ENCODE measurements around the gene OR4Q2. TPM values are rescaled to one million over a fixed set of nuclear protein-coding genes. Genes with fewer than 3 reads are reported as not detected.

The OR4Q2 gene
- total RNA-seq, 1 experiment from 2014 or later = not detected

DNA sequence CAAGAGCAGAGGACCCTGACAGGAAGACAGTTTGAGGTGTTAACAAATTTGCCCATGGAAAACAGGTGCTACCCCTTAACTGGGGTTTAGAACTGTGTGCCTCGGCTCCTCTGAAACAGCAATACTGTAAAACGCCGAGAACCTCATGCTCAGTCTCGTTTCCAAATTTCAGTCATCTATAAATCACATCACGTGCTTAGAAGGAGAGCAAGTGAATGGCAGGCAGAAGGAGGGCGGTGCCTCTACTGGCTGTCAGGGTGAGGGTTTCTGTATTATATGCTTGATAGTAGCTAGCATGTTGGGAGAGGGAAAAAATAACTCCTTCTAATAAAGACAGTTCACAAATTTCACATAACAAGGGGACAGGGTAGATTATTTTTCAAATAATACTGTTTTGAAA is 29.1 kb downstream of the OR4Q2 start:
- H3K4me3 ChIP-seq (replicated peaks in 1 of 2; ENCODE audit: low read depth in 1 of 2, low read length in 2 of 2) = no peak overlapping the region
- H3K9me3 ChIP-seq (ENCODE audit: control insufficient read depth in 1 of 2, insufficient read depth in 1 of 2, low read depth in 1 of 2, low read length in 2 of 2) = peaks cover 0 to 10% of the 10 kb centered on the region in 2 experiments; a peak in 1 of 4 replicates
- DNase-seq (ENCODE audit: low read depth, low spot score) (no peak), ATAC-seq (no peak)
- H2AFZ ChIP-seq (ENCODE audit: low read depth, low read length, poor library complexity, severe bottlenecking) = no peak overlapping the region
- H3K27ac ChIP-seq (ENCODE audit: low read depth, low read length) = no peak overlapping the region
- H3K4me2 ChIP-seq (ENCODE audit: low read length) = no peak overlapping the region
- no peaks in the 10 kb centered on the region for H3K36me3 ChIP-seq (ENCODE audit: control insufficient read depth in 1 of 2, insufficient read depth in 2 of 2, low read length in 2 of 2)
- BruUV-seq (replicated peaks) = no TSS peak
- H3K9ac ChIP-seq (ENCODE audit: low read length) = no peak overlapping the region
- TF ChIP-seq JUND (IDR thresholded peaks at IDR 0.05) (no peak), TCF7L2 (IDR thresholded peaks at IDR 0.05; ENCODE audit: borderline replicate concordance, extremely low read depth, insufficient read depth, insufficient read length) (no peak), POLR2A (IDR thresholded peaks at IDR 0.05; ENCODE audit: borderline replicate concordance, extremely low read depth, insufficient read depth, insufficient read length) (no peak)
- TF ChIP-seq, protein P1, sequence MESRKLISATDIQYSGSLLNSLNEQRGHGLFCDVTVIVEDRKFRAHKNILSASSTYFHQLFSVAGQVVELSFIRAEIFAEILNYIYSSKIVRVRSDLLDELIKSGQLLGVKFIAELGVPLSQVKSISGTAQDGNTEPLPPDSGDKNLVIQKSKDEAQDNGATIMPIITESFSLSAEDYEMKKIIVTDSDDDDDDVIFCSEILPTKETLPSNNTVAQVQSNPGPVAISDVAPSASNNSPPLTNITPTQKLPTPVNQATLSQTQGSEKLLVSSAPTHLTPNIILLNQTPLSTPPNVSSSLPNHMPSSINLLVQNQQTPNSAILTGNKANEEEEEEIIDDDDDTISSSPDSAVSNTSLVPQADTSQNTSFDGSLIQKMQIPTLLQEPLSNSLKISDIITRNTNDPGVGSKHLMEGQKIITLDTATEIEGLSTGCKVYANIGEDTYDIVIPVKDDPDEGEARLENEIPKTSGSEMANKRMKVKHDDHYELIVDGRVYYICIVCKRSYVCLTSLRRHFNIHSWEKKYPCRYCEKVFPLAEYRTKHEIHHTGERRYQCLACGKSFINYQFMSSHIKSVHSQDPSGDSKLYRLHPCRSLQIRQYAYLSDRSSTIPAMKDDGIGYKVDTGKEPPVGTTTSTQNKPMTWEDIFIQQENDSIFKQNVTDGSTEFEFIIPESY (IDR thresholded peaks at IDR 0.05; ENCODE audit: extremely low read depth, insufficient replicate concordance, low read length) = no peak
- POLR2A ChIA-PET = no interaction called here
- no peaks in the 10 kb centered on the region for H3K9me2 ChIP-seq (ENCODE audit: insufficient read depth)
- RAD21 ChIA-PET (ENCODE audit: low non-redundant PET in 1 of 2, low total read pairs in 2 of 2, uncharacterized antibody in 2 of 2, unreplicated experiment in 2 of 2) = no interaction called here
- no peaks in the 10 kb centered on the region for H3K79me2 ChIP-seq (ENCODE audit: insufficient read depth, low read length)
- no peaks in the 10 kb centered on the region for H4K20me1 ChIP-seq (ENCODE audit: insufficient read depth)
- intact Hi-C loops (cut with micrococcal nuclease) = no loop called here
- CTCF ChIA-PET = no interaction called here
- no peaks in the 10 kb centered on the region for H3K27me3 ChIP-seq (ENCODE audit: insufficient read depth, low read length)
- no peaks in the 10 kb centered on the region for H3K4me1 ChIP-seq (ENCODE audit: control insufficient read depth in 1 of 2, insufficient read depth in 2 of 2, low read length in 2 of 2)

DNA sequence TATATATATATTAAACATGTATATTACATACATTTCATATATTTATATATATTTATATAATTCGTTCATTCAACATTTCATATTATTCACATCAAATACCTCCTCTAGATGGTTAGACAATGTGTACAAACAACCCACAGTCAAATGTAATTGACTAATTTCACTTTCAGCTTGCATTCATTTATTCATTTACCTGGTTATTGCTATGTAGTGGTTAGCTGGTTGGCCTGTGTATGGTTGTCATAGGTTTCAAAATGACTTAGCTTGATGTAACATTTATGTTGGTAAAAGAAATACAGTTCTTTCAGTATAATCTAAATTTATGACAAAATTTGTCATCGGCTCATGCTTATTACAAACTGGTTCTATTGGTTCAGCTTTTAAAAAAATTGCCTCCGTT is 33.5 kb downstream of the OR4Q2 start:
- no TSS peak for BruUV-seq (replicated peaks)
- intact Hi-C loops (cut with micrococcal nuclease) = no loop called here
- H3K9me2 ChIP-seq (ENCODE audit: insufficient read depth) = no peaks in the 10 kb centered on the region

More for the DNA sequence above, 33.5 kb downstream of the OR4Q2 start:
- ChIA-PET POLR2A (no interaction called here), RAD21 (ENCODE audit: low non-redundant PET in 1 of 2, low total read pairs in 2 of 2, uncharacterized antibody in 2 of 2, unreplicated experiment in 2 of 2) (no interaction called here), CTCF (no interaction called here)
- H2AFZ ChIP-seq (ENCODE audit: low read depth, low read length, poor library complexity, severe bottlenecking) = no peak overlapping the region
- ATAC-seq (no peak), DNase-seq (ENCODE audit: low read depth, low spot score) (no peak)
- H3K9me3 ChIP-seq (ENCODE audit: control insufficient read depth in 1 of 2, insufficient read depth in 1 of 2, low read depth in 1 of 2, low read length in 2 of 2) = 0 out of 4 replicates have a peak, but pooled peaks cover 0 to 4% of the 10 kb centered on the region in 2 experiments
- H3K9ac ChIP-seq (ENCODE audit: low read length) = no peak overlapping the region
- H3K79me2 ChIP-seq (ENCODE audit: insufficient read depth, low read length) = no peaks in the 10 kb centered on the region
- no peak overlapping the region for H3K4me2 ChIP-seq (ENCODE audit: low read length)
- H3K27ac ChIP-seq (ENCODE audit: low read depth, low read length) = no peak overlapping the region
- TF ChIP-seq, protein P1 (IDR thresholded peaks at IDR 0.05; ENCODE audit: extremely low read depth, insufficient replicate concordance, low read length) = no peak
- TF ChIP-seq, protein P2, sequence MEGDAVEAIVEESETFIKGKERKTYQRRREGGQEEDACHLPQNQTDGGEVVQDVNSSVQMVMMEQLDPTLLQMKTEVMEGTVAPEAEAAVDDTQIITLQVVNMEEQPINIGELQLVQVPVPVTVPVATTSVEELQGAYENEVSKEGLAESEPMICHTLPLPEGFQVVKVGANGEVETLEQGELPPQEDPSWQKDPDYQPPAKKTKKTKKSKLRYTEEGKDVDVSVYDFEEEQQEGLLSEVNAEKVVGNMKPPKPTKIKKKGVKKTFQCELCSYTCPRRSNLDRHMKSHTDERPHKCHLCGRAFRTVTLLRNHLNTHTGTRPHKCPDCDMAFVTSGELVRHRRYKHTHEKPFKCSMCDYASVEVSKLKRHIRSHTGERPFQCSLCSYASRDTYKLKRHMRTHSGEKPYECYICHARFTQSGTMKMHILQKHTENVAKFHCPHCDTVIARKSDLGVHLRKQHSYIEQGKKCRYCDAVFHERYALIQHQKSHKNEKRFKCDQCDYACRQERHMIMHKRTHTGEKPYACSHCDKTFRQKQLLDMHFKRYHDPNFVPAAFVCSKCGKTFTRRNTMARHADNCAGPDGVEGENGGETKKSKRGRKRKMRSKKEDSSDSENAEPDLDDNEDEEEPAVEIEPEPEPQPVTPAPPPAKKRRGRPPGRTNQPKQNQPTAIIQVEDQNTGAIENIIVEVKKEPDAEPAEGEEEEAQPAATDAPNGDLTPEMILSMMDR (IDR thresholded peaks at IDR 0.05 in 2 of 3, conservative IDR thresholded peaks at IDR 0.05 in 1 of 3; ENCODE audit: borderline replicate concordance in 1 of 3, insufficient read depth in 1 of 3, low read depth in 2 of 3, low read length in 2 of 3) = no peak
- TF ChIP-seq, protein P3, sequence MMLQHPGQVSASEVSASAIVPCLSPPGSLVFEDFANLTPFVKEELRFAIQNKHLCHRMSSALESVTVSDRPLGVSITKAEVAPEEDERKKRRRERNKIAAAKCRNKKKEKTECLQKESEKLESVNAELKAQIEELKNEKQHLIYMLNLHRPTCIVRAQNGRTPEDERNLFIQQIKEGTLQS (IDR thresholded peaks at IDR 0.05) = no peak
- TF ChIP-seq FOSL1 (IDR thresholded peaks at IDR 0.05; ENCODE audit: low read depth) = no peak
- TF ChIP-seq POLR2A (IDR thresholded peaks at IDR 0.05; ENCODE audit: borderline replicate concordance, extremely low read depth, insufficient read depth, insufficient read length) = no peak
- TF ChIP-seq SP1 (IDR thresholded peaks at IDR 0.05; ENCODE audit: low read depth) = no peak
- no peak for TF ChIP-seq EZH2phosphoT487 (IDR thresholded peaks at IDR 0.05; ENCODE audit: borderline replicate concordance)
- no peak for TF ChIP-seq CBX3 (IDR thresholded peaks at IDR 0.05; ENCODE audit: low read depth)
- no peak for TF ChIP-seq ELF1 (IDR thresholded peaks at IDR 0.05; ENCODE audit: borderline replicate concordance, low read depth)
- H3K36me3 ChIP-seq (ENCODE audit: control insufficient read depth in 1 of 2, insufficient read depth in 2 of 2, low read length in 2 of 2) = no peaks in the 10 kb centered on the region
- H3K27me3 ChIP-seq (ENCODE audit: insufficient read depth, low read length) = no peaks in the 10 kb centered on the region
- no peaks in the 10 kb centered on the region for H3K4me1 ChIP-seq (ENCODE audit: control insufficient read depth in 1 of 2, insufficient read depth in 2 of 2, low read length in 2 of 2)
- no peaks in the 10 kb centered on the region for H4K20me1 ChIP-seq (ENCODE audit: insufficient read depth)
- H3K4me3 ChIP-seq (replicated peaks in 1 of 2; ENCODE audit: low read depth in 1 of 2, low read length in 2 of 2) = no peak overlapping the region

Measured in HCT116 (cell line).